Caco-2 (cell line): Measurements from ENCODE around the gene KRTAP20-2. TPM values are rescaled to one million over a fixed set of nuclear protein-coding genes. Genes with fewer than 3 reads are reported as not detected.

Source experiments
- BruUV-seq: library from RNA; stranded (reverse); fragments of 400-500 nt; replicated peaks from 2 replicates; lab custom pipeline; 2021; lab: Mats Ljungman, UMichigan
- CTCF ChIA-PET: fragments of 300-600 bp; sonication (Branson Sonifier 250); formaldehyde crosslinking; loops from one replicate; lab custom pipeline; 2022; ENCODE audit warnings: antibody characterized with exemption; lab: Charles Lee
- POLR2A ChIA-PET: fragments of 300-600 bp; sonication (Branson Sonifier 250); formaldehyde crosslinking; loops from one replicate; lab custom pipeline; 2022; ENCODE audit warnings: antibody characterized with exemption; lab: Charles Lee
- DNase-seq, 2 experiments: peaks; one replicate each; pipeline versions ENCODE4 v3.0.0 to v3.0.0-alpha.2; 2020 to 2022
- H3K27me3 ChIP-seq: replicated peaks from 2 replicates; pipeline ENCODE4 v1.6.0; 2011; ENCODE audit warnings: low read length; ENCODE audit not compliant: control insufficient read depth, insufficient read depth
- H3K36me3 ChIP-seq: 2 replicates; pipeline ENCODE4 v1.5.1; 2011; ENCODE audit warnings: low read length; ENCODE audit not compliant: control insufficient read depth, insufficient read depth
- H3K4me1 ChIP-seq: fragments of 250-450 bp; sonication (Bioruptor Pico); 2 replicates; pipeline ENCODE4 v1.5.1; 2020; ENCODE audit warnings: mild to moderate bottlenecking
- H3K4me3 ChIP-seq: 2 replicates; pipeline ENCODE4 v1.5.1; 2011; ENCODE audit warnings: low read depth, mild to moderate bottlenecking, control low read depth, low read length
- H3K9me3 ChIP-seq: fragments of 250-450 bp; sonication (Bioruptor Pico); 2 replicates; pipeline ENCODE4 v1.5.1; 2020; ENCODE audit warnings: mild to moderate bottlenecking, moderate library complexity
- H3K27ac Mint-ChIP-seq: one replicate; pipeline ENCODE4 v1.8.0; 2022; ENCODE audit warnings: mixed read lengths; ENCODE audit not compliant: unreplicated experiment
- H3K27me3 Mint-ChIP-seq: one replicate; pipeline ENCODE4 v1.8.0; 2022; ENCODE audit warnings: mixed read lengths; ENCODE audit not compliant: insufficient read depth, unreplicated experiment
- H3K36me3 Mint-ChIP-seq: one replicate; pipeline ENCODE4 v1.8.0; 2022; ENCODE audit warnings: mild to moderate bottlenecking, mixed read lengths; ENCODE audit not compliant: insufficient read depth, unreplicated experiment
- H3K4me1 Mint-ChIP-seq: one replicate; pipeline ENCODE4 v1.8.0; 2022; ENCODE audit warnings: low read depth, mixed read lengths; ENCODE audit not compliant: unreplicated experiment
- H3K4me3 Mint-ChIP-seq: one replicate; pipeline ENCODE4 v1.8.0; 2022; ENCODE audit warnings: mild to moderate bottlenecking, moderate library complexity, mixed read lengths; ENCODE audit not compliant: unreplicated experiment
- H3K9me3 Mint-ChIP-seq: one replicate; pipeline ENCODE4 v1.8.0; 2022; ENCODE audit warnings: mixed read lengths; ENCODE audit not compliant: unreplicated experiment
- intact Hi-C: fragments of 100-400 bp; cut with micrococcal nuclease; formaldehyde crosslinking; loops from one replicate; pipeline ENCODE4 v1.10.0; 2022; ENCODE audit not compliant: unreplicated experiment
- total RNA-seq: library from RNA; stranded (reverse); gene quantifications from 2 replicates; pipeline ENCODE4 v1.2.3, GENCODE V29; 2022
- TF ChIP-seq, protein P1 (sequence below), 2 experiments: fragments of 200-600 bp in 1 of 2; IDR thresholded peaks; 1 replicate in 1 of 2; 2 replicates in 1 of 2; pipeline versions ENCODE4 v1.5.1 to v1.8.0; 2011 to 2022; ENCODE audit warnings: antibody characterized with exemption in 1 of 2, control low read depth in 1 of 2, inconsistent platforms in 1 of 2, low read depth in 1 of 2, low read length in 1 of 2, mild to moderate bottlenecking in 1 of 2, moderate library complexity in 1 of 2; ENCODE audit not compliant: insufficient read depth in 1 of 2, severe bottlenecking in 1 of 2, unreplicated experiment in 1 of 2

The KRTAP20-2 gene
- total RNA-seq, 1 experiment from 2014 or later = not detected

DNA sequence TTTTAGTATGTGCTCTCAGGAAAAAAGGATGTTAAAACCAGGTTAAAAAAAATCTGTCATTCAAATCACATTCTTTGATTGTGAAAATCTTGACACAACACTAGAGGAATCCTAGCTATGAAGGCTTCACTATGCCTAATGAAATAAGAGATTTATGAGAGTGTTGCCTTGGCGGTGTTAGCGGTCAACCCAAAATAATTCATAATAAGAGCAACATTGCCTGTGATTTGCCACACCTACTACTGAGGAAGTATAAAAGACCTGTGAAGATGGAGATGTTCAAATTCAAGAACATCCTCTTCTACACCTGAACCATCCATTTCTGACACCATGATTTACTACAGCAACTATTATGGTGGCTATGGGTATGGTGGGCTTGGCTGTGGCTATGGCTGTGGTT is 18.9 kb upstream of the KRTAP20-2 start, which contains the start of gene KRTAP20-1:
Gene KRTAP20-1, plus strand, starts transcription at position 301 of the 400 bp plus-strand sequence. Its CDS starts 30 bp downstream, at position 331.
- Mint-ChIP-seq H3K36me3 (no peaks in the 10 kb centered on the region), H3K4me3 (no peak within 1 kb of the TSS), H3K9me3 (peaks cover 2% of the 10 kb centered on the region), H3K4me1 (no peaks in the 10 kb centered on the region), H3K27ac (no peak within 1 kb of the TSS), H3K27me3 (no peaks in the 10 kb centered on the region)
- H3K27me3 ChIP-seq = no peaks in the 10 kb centered on the region
- POLR2A ChIA-PET = no interaction called here
- BruUV-seq = no TSS peak
- TF ChIP-seq, protein P1, sequence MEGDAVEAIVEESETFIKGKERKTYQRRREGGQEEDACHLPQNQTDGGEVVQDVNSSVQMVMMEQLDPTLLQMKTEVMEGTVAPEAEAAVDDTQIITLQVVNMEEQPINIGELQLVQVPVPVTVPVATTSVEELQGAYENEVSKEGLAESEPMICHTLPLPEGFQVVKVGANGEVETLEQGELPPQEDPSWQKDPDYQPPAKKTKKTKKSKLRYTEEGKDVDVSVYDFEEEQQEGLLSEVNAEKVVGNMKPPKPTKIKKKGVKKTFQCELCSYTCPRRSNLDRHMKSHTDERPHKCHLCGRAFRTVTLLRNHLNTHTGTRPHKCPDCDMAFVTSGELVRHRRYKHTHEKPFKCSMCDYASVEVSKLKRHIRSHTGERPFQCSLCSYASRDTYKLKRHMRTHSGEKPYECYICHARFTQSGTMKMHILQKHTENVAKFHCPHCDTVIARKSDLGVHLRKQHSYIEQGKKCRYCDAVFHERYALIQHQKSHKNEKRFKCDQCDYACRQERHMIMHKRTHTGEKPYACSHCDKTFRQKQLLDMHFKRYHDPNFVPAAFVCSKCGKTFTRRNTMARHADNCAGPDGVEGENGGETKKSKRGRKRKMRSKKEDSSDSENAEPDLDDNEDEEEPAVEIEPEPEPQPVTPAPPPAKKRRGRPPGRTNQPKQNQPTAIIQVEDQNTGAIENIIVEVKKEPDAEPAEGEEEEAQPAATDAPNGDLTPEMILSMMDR (IDR thresholded peaks at IDR 0.05; ENCODE audit: insufficient read depth in 1 of 2, low read depth in 1 of 2, low read length in 1 of 2, severe bottlenecking in 1 of 2, unreplicated experiment in 1 of 2) = no peak
- H3K36me3 ChIP-seq = no peaks in the 10 kb centered on the region
- DNase-seq = no peak
- intact Hi-C loops = no loop called here
- CTCF ChIA-PET = no interaction called here
- H3K4me1 ChIP-seq = no peaks in the 10 kb centered on the region
- no peak within 1 kb of the TSS for H3K4me3 ChIP-seq
- no peaks in the 10 kb centered on the region for H3K9me3 ChIP-seq

DNA sequence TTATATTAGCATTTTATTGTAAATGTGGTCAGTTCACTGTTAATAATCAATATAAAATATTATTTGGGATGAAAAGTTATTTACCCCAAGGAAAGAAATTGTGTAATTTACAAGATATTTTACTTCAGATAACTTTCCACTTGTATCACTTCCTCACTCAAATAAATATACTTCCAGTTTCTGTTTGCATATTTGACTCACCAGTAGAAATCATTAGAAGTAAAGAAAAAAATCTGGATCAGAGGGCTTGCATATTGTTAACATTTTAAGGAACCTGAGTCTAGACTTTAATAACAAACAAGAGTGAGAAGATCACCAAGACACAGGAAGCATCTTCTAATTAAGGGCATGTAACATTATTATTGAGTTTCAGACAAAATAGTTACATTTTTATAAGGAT is 14.9 kb upstream of the KRTAP20-2 start:
- DNase-seq = no peak
- Mint-ChIP-seq H3K27ac (no peak overlapping the region), H3K4me3 (no peak overlapping the region), H3K9me3 (no peaks in the 10 kb centered on the region), H3K4me1 (no peaks in the 10 kb centered on the region), H3K27me3 (no peaks in the 10 kb centered on the region), H3K36me3 (no peaks in the 10 kb centered on the region)
- no peaks in the 10 kb centered on the region for H3K27me3 ChIP-seq
- intact Hi-C loops = no loop called here
- H3K9me3 ChIP-seq = no peaks in the 10 kb centered on the region
- ChIA-PET POLR2A (no interaction called here), CTCF (no interaction called here)
- BruUV-seq = no TSS peak
- TF ChIP-seq, protein P1 (IDR thresholded peaks at IDR 0.05; ENCODE audit: insufficient read depth in 1 of 2, low read depth in 1 of 2, low read length in 1 of 2, severe bottlenecking in 1 of 2, unreplicated experiment in 1 of 2) = no peak
- no peak overlapping the region for H3K4me3 ChIP-seq
- no peaks in the 10 kb centered on the region for H3K4me1 ChIP-seq
- H3K36me3 ChIP-seq = no peaks in the 10 kb centered on the region

DNA sequence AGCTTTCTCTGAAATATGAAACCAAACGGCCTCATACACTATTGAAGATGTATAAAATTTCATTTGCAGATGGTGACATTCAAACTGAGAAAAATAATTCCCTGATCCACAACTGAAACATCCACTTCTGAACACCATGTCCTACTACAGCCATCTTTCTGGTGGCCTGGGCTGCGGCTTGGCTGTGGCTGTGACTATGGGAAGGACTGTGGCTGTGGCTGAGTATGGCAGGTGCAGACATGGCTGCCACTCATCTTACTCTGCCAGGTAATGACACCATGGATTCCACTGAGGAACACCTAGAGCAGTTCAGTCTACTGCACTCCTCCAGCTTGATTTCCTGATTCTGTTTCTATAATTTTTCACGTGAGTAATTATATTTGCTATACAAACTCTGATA is 14.5 kb upstream of the KRTAP20-2 start, which contains the start of gene KRTAP20-4:
Gene KRTAP20-4, plus strand, starts transcription at position 106 of the 400 bp plus-strand sequence.
- intact Hi-C loops = no loop called here
- H3K27me3 Mint-ChIP-seq = no peaks in the 10 kb centered on the region
- no TSS peak for BruUV-seq
- ChIA-PET CTCF (no interaction called here), POLR2A (no interaction called here)
- no peaks in the 10 kb centered on the region for H3K27me3 ChIP-seq
- TF ChIP-seq, protein P1 (IDR thresholded peaks at IDR 0.05; ENCODE audit: insufficient read depth in 1 of 2, low read depth in 1 of 2, low read length in 1 of 2, severe bottlenecking in 1 of 2, unreplicated experiment in 1 of 2) = no peak
- H3K36me3 ChIP-seq = no peaks in the 10 kb centered on the region
- H3K4me1 ChIP-seq = no peaks in the 10 kb centered on the region
- no peak within 1 kb of the TSS for H3K4me3 ChIP-seq
- no peak within 1 kb of the TSS for H3K4me3 Mint-ChIP-seq
- no peaks in the 10 kb centered on the region for H3K4me1 Mint-ChIP-seq
- no peaks in the 10 kb centered on the region for H3K9me3 ChIP-seq
- no peak for DNase-seq
- H3K27ac Mint-ChIP-seq = no peak within 1 kb of the TSS
- H3K9me3 Mint-ChIP-seq = no peaks in the 10 kb centered on the region
- no peaks in the 10 kb centered on the region for H3K36me3 Mint-ChIP-seq
